ENCODE data around the gene ZNF491. TPM values are rescaled to one million over a fixed set of nuclear protein-coding genes. Genes with fewer than 3 reads are reported as not detected.

Gene ZNF491
- total and polyA plus RNA-seq, 2 of the 8 experiments (the other 6 are each of a cell fraction or from before 2014, with no cell fraction given): 0.18 to 0.78 TPM

GRCh38 chr19:11797491-11797890 lies 832 bp upstream of the ZNF491 start:
- Histone ChIP-seq H4K20me1 (replicated peaks in 1 of 2; ENCODE audit: control insufficient read depth in 1 of 2, insufficient read depth in 2 of 2, low read length in 2 of 2) (peaks cover 0 to 2% of the 10 kb centered on the region in 2 experiments), H3K4me2 (ENCODE audit: insufficient read depth in 1 of 2, low read depth in 2 of 2, low read length in 2 of 2) (peak overlapping the region; percentile 75 to 99), H2BK20ac (ENCODE audit: low read length) (no peak overlapping the region), H3K27me3 (replicated peaks in 1 of 4; ENCODE audit: control insufficient read depth in 3 of 4, extremely low read depth in 1 of 4, insufficient read depth in 3 of 4, low read length in 3 of 4) (peaks cover 0 to 10% (median under 1%) of the 10 kb centered on the region in 4 experiments; a peak in 2 of 7 replicates), H2BK12ac (ENCODE audit: low read depth, low read length) (no peak overlapping the region), H3K79me2 (ENCODE audit: control insufficient read depth in 1 of 2, insufficient read depth in 2 of 2, low read length in 2 of 2) (no peaks in the 10 kb centered on the region), H3K56ac (replicated peaks; ENCODE audit: insufficient read length, low read depth, low read length) (no peak overlapping the region), H3K14ac (ENCODE audit: insufficient read length) (no peak overlapping the region), H3K9me3 (ENCODE audit: insufficient read depth in 2 of 2, low read depth in 1 of 2, low read length in 1 of 2) (no peaks in the 10 kb centered on the region), H2BK5ac (ENCODE audit: low read depth, low read length) (no peak overlapping the region), H3K23ac (ENCODE audit: insufficient read length) (no peak overlapping the region), H2AK5ac (ENCODE audit: low read depth, low read length) (no peak overlapping the region), H3K18ac (ENCODE audit: extremely low read depth, low read length) (no peak overlapping the region), H3K79me1 (ENCODE audit: low read depth, low read length) (no peaks in the 10 kb centered on the region), H3K4me3 (ENCODE audit: extremely low read depth in 1 of 4, insufficient read depth in 2 of 4, low read depth in 3 of 4, low read length in 4 of 4) (peak overlapping the region in 2 of 4 experiments; percentile 7 to 73; a peak in 2 of 8 replicates), H3K27ac (ENCODE audit: low read depth, low read length) (no peak overlapping the region), H3K36me3 (ENCODE audit: control insufficient read depth in 2 of 4, insufficient read depth in 4 of 4, low read length in 3 of 4) (no peaks in the 10 kb centered on the region), H2BK120ac (replicated peaks; ENCODE audit: low read depth, low read length) (no peak overlapping the region), H4K8ac (ENCODE audit: extremely low read depth, insufficient read depth, low read length) (no peak overlapping the region), H3K23me2 (ENCODE audit: low read depth, low read length) (peaks cover 9% of the 10 kb centered on the region; the same call in 1 of the 2 replicates), H4K5ac (ENCODE audit: insufficient read length, low read depth, low read length) (no peak overlapping the region), H3K4me1 (replicated peaks in 1 of 4; ENCODE audit: control insufficient read depth in 3 of 4, insufficient read depth in 4 of 4, low read length in 3 of 4) (peaks cover 0 to 9% (median 6%) of the 10 kb centered on the region in 4 experiments; a peak in 5 of 7 replicates), H2AFZ (ENCODE audit: low read length) (0 out of 2 replicates have a peak overlapping the region, but pooled peaks have one; percentile 52), H4K91ac (replicated peaks; ENCODE audit: insufficient read length, low read length) (no peak overlapping the region), H2BK15ac (ENCODE audit: low read length) (no peak overlapping the region), H3K9ac (replicated peaks in 1 of 4; ENCODE audit: extremely low read depth in 1 of 4, low read depth in 3 of 4, low read length in 3 of 4) (no peak overlapping the region), H3K4ac (replicated peaks; ENCODE audit: insufficient read length, low read depth, low read length) (no peak overlapping the region)
- peak in 1 of 2 experiments; percentile 84 for DNase-seq (ENCODE audit: low read depth in 1 of 2, low spot score in 2 of 2)
- ChIA-PET CTCF (ENCODE audit: partially characterized antibody) (interaction anchor here (0.6 to 5.7 kb wide), 47 partner anchors 10 to 866 kb away, joined by 3 to 59 read pairs (median 4); partner anchors contain the start of gene ZNF440), POLR2A (ENCODE audit: partially characterized antibody) (interaction anchor here (1.2 to 1.9 kb wide), 5 partner anchors 58 to 238 kb away, joined by 3 to 9 read pairs (median 5); partner anchors contain the start of gene ZNF433)
- WGBS, 2 experiments (ENCODE audit: extremely low coverage in 1 of 2, insufficient coverage in 1 of 2, insufficient read length in 1 of 2, insufficient replicate concordance in 2 of 2, low coverage in 1 of 2, low lambda C conversion rate in 2 of 2, missing lambda C conversion rate in 1 of 2): 19% methylated on average over 8 of the region's 8 CpGs; no CpG with 5 or more reads in 1 of the 2 experiments
- FAIRE-seq: peak; percentile 91
- TF ChIP-seq POLR2AphosphoS5 (IDR thresholded peaks at IDR 0.05; ENCODE audit: low read depth, low read length) (no peak), SRF (IDR thresholded peaks at IDR 0.05; ENCODE audit: low read depth, low read length) (no peak), SP4 (IDR thresholded peaks at IDR 0.05; ENCODE audit: low read length) (no peak), HDAC6 (IDR thresholded peaks at IDR 0.05; ENCODE audit: low read depth, low read length) (no peak), CTCF (IDR thresholded peaks at IDR 0.05; ENCODE audit: control extremely low read depth in 1 of 3, insufficient read depth in 1 of 3, low read depth in 1 of 3, low read length in 3 of 3) (peak; percentile 67 to 81 (median 78)), E2F6 (IDR thresholded peaks at IDR 0.05) (peak; percentile 48; the same call in 1 of the 2 replicates), KDM1A (IDR thresholded peaks at IDR 0.05; ENCODE audit: borderline replicate concordance, low read length) (no peak), RAD21 (IDR thresholded peaks at IDR 0.05 in 1 of 2, conservative IDR thresholded peaks at IDR 0.05 in 1 of 2; ENCODE audit: low read depth in 2 of 2, low read length in 2 of 2) (peak; percentile 75 to 83), TCF12 (IDR thresholded peaks at IDR 0.05; ENCODE audit: low read depth, low read length) (peak; percentile 64; the same call in 1 of the 2 replicates)

Data from H1 (cell line).